VCaP (cell line): Measurements from ENCODE around the gene PRUNE1.

Source experiments
- H3K27ac ChIP-seq: fragments of 450-650 bp; 2 replicates; pipeline ENCODE4 v1.5.1; 2017
- TF ChIP-seq, protein P1 (sequence below): fragments of 450-650 bp; conservative IDR thresholded peaks from 2 replicates; pipeline ENCODE4 v1.5.1; 2017; ENCODE audit warnings: mild to moderate bottlenecking, moderate library complexity

The PRUNE1 gene

DNA sequence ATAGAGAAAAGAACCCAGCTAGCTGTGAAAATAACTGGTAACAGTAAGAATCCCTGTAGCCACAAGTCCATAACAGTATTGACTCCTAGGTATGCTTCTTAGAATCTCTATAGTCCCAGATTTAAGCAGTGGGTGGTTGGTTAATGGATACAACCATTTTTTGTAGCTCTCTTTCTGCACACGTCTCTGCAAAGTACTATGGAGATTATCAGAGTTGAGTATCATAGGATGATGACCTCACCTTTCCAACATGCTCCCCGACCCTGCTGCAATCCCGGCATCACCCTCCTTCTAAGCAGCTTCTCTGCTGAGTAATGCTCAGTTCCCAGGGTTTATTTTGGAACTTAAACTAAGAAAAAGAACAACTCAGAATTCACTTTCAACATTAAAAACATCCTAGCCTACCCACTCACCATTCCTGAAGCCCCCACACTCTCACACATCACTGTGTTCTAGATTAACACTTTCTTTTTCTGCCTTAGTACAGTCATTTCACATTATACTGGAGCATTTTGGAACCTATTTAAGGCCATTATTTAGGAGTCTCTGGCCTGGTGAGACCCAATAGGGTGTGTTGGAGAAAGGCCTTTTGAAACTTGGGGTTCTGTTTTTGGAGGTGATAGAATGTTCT, 54.6 kb downstream of the PRUNE1 start:
- H3K27ac ChIP-seq = no peak overlapping the region
- TF ChIP-seq, protein P1, sequence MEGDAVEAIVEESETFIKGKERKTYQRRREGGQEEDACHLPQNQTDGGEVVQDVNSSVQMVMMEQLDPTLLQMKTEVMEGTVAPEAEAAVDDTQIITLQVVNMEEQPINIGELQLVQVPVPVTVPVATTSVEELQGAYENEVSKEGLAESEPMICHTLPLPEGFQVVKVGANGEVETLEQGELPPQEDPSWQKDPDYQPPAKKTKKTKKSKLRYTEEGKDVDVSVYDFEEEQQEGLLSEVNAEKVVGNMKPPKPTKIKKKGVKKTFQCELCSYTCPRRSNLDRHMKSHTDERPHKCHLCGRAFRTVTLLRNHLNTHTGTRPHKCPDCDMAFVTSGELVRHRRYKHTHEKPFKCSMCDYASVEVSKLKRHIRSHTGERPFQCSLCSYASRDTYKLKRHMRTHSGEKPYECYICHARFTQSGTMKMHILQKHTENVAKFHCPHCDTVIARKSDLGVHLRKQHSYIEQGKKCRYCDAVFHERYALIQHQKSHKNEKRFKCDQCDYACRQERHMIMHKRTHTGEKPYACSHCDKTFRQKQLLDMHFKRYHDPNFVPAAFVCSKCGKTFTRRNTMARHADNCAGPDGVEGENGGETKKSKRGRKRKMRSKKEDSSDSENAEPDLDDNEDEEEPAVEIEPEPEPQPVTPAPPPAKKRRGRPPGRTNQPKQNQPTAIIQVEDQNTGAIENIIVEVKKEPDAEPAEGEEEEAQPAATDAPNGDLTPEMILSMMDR = no peak

DNA sequence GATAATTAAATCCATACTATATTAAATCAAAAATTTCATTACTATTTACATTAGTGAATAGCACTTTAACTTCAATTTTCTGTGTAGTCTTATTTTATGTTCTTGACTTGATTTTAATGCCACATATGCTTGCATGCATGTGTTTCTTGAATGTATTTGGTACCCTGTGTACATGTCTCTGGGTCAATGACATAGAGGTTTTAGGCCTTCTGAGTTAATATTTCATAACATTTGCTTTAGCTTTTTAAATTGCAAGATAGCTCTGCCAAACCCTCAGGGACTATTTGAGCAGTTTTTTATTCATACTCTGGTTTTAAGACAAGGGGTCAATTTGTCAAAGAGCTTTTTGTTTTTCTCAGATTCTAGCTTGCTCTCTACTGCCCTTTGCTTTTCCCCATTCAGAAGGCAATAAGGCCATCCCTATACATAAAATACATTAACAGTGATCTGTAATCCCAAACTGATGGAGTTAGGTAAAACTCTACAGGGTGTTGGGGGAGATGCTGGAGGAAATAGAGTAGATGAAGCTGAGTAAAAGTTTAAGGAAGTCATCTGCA, 56.9 kb downstream of the PRUNE1 start:
- no peak overlapping the region for H3K27ac ChIP-seq
- TF ChIP-seq, protein P1 = no peak

DNA sequence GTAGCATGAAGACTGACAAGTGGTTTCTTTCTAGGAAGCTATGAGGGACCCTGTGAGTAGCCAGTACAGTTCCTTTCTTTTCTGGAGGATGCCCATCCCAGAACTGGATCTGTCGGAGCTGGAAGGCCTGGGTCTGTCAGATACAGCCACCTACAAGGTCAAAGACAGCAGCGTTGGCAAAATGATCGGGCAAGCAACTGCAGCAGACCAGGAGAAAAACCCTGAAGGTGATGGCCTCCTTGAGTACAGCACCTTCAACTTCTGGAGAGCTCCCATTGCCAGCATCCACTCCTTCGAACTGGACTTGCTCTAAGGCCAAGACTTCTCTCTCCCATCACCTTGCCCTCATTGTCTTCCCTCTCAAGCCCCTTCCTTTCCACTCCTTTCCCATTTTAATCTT, 58.9 kb downstream of the PRUNE1 start:
- TF ChIP-seq, protein P1 = no peak
- no peak overlapping the region for H3K27ac ChIP-seq

DNA sequence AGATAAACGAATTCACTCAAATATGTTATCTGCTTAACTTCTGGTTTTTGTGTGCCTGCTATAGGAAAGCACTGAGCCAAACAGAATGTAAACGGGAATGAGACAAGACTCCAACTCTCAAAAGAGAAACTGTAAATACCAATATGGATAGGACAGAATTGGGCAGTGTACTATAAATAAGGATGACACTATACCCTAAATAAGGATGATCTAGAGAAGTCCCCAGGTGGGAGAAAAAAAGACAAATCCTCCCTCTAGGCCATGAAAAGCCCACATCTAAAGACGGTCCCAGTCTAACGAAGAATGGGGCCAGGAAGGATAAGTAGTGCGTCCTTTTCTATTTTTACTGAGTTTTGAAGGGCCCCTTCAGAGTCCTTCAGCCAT, 60.8 kb downstream of the PRUNE1 start:
- TF ChIP-seq, protein P1 = no peak

DNA sequence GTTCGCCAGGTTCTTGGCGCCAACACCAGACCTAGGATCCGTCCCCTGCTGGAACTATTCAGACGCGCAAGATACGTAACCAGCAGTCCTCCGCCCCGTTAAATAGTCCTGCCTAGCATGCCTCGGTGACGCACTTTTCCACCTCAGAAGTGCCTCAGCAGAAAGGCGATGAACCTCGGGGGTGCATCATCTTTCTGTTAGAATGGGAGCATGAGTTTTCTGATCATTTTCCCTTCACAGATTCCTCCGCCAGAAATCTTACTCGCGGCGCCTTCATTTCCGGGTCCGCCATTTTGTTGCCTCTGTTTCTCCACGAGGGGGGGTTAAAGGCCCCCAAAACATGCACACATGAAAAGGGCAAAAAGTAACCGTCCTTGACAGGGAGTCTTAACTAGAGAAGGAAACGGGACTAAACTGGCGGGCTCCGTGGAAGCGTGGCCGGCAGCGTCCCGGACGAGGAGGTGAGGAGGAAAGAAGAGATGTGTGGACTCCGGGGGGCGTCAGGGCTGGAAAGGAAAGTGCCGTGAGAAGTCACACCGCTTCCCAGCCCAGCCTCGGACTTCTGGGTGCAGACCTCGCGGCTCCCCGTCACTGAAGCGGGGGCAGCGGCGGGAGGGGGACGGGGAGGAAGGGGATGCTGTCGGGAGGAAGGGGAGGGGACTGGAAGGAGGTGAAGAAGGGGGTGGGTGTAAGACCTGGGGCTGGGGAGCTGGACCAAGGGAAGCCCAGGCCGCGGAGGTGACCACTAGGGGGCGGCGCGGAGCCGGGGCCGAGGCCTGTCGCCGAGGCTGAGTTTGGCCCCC, 62.4 kb downstream of the PRUNE1 start, which contains the start of gene GABPB2:
TSS of gene GABPB2 (plus strand) at position 288 of the 803 bp plus-strand sequence. CDS start 17,429 bp downstream, outside the sequence.
- TF ChIP-seq, protein P1 = peak; percentile 98

More for the DNA sequence above, 60.8 kb downstream of the PRUNE1 start:
- peak overlapping the region; percentile 100 for H3K27ac ChIP-seq

DNA sequence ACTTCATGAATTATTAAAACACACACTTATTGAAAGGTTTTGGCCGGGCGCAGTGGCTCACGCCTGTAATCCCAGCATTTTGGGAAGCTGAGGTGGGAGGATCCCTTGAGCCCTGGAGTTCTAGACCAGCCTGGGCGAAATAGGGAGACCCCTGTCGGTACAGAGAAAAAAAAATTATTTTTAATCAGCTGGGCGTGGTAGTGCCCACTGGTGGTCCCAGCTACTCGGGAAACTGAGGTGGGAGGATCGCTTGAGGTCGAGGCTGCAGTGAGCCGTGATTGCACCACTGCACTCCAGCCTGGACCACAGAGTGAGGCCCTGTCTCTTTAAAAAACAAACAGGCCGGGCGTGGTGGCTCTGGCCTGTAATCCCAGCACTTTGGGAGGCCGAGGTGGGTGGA, 64.0 kb downstream of the PRUNE1 start:
- H3K27ac ChIP-seq = no peak overlapping the region
- TF ChIP-seq, protein P1 = no peak

More for the DNA sequence above, 62.4 kb downstream of the PRUNE1 start, which contains the start of gene GABPB2:
- peak within 1 kb of the TSS; percentile 100 for H3K27ac ChIP-seq
